HG02852 (cell line): ENCODE data around the gene AGXT2.

Experiments used
- ATAC-seq: cut with Tn5 transposase; IDR thresholded peaks from one replicate; pipeline ENCODE4 v1.9.1; 2021; ENCODE audit warnings: mild to moderate bottlenecking, moderate library complexity; ENCODE audit not compliant: unreplicated experiment

AGXT2 gene, protein sequence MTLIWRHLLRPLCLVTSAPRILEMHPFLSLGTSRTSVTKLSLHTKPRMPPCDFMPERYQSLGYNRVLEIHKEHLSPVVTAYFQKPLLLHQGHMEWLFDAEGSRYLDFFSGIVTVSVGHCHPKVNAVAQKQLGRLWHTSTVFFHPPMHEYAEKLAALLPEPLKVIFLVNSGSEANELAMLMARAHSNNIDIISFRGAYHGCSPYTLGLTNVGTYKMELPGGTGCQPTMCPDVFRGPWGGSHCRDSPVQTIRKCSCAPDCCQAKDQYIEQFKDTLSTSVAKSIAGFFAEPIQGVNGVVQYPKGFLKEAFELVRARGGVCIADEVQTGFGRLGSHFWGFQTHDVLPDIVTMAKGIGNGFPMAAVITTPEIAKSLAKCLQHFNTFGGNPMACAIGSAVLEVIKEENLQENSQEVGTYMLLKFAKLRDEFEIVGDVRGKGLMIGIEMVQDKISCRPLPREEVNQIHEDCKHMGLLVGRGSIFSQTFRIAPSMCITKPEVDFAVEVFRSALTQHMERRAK

DNA sequence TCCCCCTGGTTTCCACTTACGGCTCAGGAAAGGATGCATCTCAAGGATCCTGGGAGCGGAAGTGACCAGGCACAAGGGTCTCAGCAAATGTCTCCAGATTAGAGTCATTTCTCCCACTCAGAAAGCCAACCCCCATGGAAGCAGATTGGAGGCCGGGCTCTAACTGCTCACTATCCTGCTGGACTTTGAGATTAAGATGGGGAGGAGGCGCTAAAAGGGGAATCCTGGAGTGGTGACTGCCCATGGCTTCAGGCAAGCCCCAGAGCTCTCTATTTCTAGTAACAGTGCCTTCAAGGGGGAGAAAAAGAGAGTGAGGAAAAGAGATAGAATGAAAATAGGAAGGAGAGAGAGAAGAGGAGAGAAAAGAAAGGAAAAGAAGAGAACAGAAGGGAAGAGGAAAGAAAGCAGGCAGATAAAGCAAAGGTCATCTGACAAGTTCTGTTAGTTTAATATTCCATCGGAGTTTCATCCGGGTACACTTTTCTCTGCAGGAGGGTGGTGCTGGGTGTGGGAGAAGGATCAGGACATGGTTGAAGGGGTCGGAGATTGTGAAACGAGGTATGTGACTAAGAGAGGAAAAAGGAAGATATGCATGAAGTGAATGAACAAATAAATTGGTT lies at the start of gene AGXT2:
Gene AGXT2 (minus strand): TSS at position 165 of the 620 bp plus-strand sequence. CDS start 57 bp downstream, at position 108.
- no peak for ATAC-seq

DNA sequence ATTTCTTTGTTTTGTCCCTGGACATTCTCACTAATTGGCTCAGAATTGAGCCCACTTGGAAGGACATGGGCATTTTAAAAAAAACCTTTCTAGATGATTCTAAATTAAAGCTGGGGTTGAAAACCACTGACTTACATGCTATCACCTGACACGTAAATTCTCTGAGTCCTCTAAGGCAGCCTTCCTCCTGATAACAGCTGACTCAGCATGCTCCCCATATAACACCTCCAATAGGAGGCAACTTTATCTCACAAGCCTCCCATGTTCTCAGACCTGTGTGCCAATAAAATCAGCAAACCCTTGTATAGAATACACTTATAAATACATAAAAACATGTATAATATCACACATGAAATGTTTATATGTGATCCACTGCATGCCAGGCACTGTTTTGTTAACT lies 49.2 kb upstream of the AGXT2 start:
- no peak for ATAC-seq

DNA sequence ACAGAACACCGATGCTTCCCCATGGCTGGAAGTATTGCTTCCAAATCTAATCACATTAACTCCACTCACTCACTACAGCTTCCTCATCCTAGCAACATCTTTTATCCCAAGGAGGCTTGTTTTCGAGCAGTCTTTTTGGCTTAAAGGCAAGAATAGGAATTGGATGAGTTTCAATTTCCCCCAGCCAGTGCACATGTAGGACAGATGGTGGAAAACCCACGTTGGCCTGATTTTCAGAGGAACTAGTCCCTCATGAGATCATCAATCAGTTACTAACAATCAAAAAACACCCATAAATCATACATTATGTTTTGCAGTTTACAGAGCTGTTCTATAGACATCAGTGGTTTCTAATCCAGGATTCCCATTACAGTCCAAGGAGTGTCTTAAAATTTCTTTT lies 48.5 kb upstream of the AGXT2 start:
- ATAC-seq, result no peak

DNA sequence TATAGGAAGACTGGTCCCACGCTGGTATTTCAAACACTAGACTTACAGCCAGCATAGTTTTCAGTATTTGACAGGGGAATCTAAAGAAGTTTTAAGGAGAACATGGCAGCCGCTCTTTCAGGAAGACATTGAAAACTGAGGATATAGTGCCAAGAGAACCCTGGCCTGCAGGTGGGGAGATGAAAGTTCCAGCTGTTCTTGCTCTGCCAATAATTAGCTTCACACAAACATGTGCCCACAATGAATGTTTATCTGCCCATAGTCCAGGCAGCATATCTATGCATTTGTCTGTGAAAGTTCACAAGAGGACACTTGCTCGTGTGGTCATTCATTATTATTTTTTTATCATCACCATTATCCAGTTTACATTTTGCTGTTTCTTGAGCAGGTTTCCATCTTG lies 47.6 kb upstream of the AGXT2 start:
- ATAC-seq, result no peak

DNA sequence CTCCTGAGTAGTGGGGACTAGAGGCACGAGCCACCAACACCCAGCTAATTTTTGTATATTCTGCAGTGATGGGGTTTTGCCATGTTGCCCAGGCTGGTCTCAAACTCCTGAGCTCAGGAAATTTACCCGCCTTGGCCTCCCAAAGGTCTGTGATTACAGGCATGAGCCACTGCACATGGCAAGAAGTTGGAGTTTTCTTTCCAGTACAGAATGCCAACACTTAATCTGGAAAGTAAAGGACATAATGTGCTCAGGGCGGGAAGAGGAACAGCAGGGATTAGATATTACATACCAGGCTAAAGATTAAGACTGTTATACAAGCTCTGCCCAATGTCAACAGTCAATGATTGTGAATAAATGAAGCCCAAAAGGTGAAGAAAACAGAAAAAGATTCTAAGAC lies 47.2 kb upstream of the AGXT2 start:
- no peak for ATAC-seq

DNA sequence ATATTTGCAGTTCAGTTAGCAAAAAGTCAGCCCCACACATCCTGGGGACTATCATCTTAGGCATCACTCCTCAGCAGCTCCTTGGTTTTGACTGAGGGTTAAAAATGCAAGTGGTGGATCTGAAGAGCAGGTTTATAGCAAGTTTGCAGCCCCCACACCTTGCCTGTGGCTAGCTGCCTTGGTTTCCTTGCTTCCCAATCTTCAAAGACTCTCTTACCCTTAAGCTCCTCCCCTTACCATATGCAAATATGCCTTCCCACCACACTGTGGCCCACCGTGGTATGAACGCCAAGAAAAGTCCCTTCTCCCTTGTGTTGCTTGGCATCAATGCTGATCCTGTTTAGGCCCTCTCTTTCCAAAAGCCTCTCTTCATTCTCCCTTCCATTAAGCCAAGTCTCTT lies 45.0 kb upstream of the AGXT2 start:
- no peak for ATAC-seq

DNA sequence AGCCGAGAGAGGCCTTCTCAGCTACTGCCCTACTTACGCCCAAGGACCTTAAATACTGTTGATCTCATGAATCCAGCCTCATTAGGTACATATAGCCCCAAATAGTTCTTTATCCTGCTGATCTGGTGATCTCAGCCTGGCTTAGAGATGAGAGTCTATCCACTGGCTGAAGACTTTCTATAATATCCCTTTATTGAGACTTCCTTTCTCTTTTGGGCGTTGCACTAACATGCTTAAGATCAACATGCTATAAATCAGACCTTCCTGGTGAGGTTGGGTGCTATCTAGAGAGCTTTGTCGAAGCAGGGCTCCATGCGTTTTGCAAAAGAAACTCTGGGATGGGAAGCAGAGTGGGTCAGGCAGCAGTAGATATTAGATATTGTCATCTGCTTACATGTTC lies 44.0 kb upstream of the AGXT2 start:
- ATAC-seq, result no peak

DNA sequence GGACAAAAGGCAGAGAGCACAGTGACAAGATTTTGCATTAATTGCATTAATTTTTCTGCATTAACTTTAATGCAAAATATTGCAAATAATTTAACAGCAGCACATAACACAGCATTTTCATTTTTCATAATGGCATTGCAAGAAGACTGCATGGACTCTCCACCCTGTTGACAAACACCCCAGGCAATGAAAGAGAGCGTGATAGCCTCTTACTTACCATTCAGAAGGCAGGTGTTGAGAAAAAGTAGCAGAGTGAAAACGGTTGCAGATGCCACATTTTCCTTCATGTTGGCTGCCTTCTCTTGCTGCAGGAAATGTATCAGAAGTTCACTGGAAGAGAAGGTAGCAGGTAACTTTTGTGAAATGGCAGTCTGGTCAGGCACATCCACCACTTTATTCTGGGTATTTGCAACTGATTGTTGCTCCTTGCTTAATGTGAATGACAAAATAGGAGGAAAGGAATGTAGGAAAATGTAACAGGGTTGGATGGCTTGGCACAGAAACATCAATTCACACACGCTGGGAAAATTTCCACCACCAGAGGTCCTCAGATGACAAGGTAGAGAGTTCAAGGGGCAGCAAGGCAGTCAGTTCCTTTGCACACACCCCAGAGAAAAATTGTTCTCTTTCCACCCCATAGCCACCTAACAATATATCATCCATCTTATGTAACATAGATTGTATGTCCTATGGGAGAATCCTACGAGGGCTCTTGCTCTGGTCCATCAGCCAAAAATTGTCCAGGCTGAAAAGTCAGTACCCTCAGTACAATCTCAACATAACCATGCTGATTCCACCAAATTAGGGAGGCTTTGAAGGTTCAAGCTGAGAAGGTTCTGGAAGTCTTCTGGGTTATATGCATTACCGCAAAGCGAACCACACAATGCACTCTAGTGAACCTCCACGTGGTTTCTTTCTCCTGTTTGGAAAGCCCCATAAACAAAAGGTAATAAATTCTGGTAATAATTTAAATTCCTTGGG lies 41.9 kb upstream of the AGXT2 start:
- no peak for ATAC-seq

DNA sequence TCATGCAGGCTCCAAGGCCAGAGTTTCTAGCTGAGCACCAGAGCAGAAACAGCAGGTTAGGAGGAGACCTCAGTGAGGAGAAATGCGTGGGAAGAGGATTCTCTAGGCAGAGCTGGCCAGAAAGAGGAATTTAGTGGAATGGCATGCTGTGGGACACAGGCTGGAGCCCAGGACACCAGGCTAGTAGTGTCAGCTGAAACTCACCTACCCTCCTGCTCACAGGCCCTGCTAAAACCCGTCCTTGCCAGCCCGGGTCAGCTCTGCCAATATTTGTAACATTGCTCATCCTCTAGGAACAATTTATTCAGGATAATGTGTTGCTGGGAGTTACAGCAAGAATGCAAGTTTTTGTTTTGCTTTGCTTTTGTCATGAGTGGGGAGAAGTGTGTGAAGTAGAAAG lies 40.2 kb upstream of the AGXT2 start:
- no peak for ATAC-seq

DNA sequence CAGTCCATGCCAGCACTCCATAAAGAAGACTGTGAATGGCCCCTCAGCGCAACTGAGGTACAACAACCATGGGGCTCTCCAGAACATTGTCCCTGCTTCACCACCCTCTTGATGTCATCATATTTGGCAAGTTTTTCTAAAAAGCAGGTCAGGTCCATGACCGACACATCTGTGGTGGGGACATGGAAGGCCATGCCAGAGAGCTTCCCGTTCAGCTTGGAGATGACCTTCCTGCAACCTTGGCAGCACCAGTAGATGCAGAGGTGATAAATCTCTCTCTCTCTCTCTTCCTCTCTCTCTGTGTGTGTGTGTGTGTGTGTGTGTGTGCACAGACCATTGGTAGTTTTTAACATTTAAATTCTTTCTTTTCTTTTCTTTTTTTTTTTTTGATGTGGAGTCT lies 35.4 kb upstream of the AGXT2 start:
- no peak for ATAC-seq

DNA sequence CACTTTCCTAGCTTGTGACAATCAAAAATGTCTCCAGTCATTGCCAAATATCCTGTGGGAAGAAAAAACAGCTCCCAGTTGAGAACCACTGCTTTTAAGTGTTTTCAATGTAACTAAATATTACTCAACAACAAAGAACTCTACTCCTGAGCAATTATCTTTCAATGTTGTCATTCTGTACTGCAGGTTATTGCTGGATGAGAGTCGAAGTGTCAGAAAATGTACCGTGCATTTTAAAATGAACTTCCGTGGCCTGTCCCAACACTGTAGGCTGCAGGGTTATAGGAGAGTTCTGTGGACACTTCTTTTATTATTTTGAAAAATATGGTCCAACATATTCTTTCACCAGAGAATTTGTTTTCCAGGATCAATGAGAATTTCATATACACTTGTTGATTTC lies 34.8 kb upstream of the AGXT2 start:
- no peak for ATAC-seq

DNA sequence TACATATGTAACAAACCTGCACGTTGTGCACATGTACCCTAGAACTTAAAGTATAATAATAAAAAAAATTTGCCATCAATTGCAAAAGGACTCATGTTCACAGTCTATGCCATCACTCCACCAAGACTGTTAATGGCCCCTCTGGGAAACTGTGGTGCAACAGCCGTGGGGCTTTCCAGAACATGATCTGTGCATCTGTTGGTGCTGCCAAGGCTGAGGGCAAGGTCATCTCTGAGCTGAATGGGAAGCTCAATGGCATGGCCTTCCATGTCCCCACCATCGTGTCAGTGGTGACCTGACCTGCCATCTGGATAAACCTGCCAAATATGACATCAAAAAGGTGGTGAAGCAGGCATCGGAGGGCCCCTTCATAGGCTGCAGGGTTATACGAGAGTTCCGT lies 33.4 kb upstream of the AGXT2 start:
- ATAC-seq, result no peak

DNA sequence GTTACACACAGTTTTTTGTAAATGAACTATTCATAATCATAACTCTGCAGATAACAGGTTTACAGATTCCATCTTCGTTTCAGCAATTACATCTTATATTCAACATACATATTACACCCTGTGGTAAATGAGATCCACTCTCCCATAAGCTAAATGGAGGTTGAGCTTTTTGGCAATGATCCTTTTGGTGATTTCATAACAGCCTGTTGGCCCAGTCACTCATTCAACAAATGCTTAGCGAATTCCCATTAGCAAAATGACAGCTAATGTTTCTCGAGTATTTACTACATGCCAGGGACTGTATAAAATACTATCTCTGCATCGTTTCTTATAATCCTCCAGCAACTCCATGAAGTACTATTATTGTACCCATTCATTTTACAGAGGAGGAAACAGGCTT lies 25.4 kb upstream of the AGXT2 start:
- ATAC-seq, result no peak

DNA sequence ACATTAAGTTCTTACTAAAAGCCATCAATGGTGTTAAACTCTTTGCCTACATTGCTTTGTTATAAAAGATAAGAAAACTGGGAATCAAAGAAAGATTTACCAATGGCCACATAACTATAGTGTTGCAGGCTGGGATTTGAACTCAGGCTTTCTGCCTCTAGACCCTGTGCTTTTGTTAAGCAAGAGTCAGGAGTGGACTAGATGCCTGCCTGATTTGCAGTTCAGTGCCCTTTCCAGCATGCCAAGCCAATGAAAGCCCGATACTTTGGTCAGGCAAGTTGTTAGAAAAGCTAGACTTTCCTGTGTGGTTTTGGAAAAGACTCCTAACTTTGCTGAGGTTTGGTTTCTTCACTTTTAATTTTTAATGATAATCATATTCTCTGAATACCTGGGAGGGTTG lies 21.4 kb upstream of the AGXT2 start:
- no peak for ATAC-seq

DNA sequence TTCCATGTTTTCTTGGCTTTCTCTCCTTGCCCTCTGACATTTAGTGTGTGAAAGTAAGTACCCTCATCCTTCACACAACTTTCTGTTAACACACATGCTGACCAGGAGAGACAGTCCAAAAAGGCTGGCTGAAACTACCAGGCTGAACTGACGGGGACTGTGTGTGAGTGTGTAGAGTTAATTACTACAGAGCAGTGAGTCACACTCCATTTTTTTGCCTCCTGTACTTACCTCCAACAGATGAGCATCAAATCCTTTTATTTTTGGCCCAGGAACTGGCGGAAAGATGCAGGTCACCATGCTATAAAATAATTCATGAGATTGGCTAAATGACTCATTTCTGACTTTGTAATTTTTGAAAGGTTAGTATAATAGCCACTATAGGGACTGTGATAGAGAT lies 20.2 kb upstream of the AGXT2 start:
- ATAC-seq, result no peak

DNA sequence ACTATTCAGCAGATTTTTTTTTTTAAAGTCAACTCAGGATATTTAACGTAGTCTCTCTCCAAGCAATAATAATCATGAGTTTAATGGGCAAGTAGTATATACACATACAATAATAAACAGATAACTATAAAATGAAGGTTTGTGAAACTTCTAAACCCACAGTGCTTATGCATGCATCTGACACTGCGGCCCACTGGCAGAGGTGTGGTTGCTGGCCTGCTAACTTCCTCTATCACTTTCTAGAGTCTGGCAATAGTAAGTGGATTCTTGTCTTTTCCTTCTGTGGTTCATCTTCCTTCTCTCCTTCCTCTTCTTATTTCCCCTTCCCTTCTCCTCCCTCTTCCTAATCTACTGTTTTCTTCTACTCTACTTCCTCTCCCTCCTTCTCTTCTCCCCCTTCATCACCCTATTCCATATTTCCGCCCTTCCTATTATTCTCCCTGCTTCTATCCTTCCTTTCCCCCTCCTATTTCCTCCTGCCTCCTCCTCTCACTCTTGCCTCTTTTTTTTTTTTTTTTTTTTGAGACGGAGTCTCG lies 18.6 kb upstream of the AGXT2 start:
- no peak for ATAC-seq

DNA sequence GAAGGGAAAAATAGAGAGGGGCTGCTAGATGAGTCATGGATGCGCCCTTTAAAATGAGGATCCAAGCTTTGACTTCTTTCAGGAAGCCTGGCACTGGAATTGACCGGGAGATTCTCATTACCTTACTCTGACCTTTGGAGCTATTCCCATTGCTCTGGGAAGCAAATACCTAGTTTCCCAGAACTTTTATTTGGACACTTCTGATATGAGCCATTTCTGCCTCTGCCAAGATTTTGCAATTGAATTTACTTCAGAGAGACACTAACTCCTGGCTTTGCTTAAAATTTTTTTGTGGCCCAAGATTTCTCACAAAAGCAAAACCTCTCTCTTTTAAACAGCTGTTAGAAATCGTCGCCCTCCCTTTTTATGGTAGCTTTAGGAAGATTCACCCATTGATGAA lies 15.7 kb upstream of the AGXT2 start:
- no peak for ATAC-seq

DNA sequence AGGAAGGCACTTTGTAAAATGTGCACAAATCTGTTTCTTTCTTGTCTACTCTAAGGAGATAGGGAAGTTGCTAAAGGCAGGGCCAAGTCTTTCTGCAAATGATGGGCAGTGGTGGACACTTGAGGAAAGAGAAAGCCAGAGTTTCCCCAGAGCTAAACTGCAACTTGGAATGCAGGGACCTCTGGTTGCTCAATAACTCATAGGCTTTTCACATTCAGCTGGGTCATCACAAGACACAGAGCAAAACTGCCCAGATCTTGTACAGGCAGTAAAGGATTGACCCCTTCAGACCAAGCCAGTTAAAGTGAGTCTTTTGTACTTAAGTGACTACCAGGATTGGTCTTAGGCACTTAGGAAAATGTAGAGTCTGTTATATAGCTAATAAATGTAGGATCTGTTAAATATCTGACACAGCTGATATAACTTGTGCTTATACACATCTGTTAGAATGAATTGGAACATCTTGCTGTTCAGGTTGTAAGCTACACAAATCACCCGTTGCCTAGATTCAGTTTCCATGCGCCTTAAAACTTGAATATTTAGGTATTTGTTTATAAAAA lies 13.5 kb upstream of the AGXT2 start:
- no peak for ATAC-seq

DNA sequence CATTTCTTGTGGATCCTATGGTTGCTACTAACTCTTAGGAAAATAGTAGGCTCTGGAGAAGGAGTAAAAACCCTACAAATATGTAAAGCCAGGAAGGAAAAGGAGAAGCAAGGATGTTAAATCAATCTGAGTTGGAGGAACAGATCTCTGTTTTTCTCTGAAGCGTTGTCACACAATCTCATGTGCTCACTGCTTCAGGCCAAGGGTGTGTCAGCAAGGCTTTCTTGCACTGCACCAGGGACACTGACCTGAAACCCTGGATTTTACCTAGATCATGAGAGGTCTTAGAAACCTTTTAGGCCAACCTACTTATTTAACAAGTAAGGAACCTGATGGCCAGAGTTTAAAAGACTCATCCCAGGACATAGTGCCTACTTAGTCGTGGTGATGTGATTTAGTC lies 12.5 kb upstream of the AGXT2 start:
- no peak for ATAC-seq

DNA sequence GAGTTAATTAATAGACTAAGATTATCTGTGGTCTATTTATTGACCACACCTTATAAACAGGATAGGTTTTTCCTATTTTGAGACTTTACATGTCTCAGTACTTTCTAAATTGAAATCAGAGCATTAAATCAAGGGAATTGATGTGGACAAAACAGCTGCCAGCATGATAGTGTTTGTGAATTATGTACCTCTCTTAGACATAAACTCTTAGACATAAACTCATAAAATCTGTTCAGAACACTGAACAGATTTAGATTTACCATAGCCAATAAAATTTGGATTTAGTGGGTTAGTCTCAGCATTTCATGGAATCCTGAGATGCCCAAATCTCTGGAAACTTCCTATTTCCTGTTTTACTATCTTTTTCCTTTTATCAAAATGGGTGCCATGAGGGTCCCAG lies 11.5 kb upstream of the AGXT2 start:
- ATAC-seq, result no peak

DNA sequence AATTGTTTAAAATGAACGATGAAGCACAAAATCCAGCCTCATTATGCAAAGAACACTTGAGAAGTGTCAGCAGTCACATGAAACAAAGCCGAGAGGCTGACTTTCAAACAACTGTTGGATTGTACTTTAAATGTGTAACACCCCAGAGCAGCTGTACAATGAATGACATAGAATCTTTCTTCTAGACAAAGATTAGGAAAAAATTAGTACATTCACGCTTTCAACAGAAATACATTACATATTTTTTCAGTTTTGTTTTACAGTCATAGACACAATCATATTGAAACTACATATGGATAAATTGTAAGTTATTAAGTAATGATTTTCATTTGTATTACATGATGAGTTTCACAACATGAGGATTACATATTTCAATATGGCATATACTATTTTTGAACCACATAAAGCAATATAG lies 10.6 kb upstream of the AGXT2 start:
- peak; percentile 68 for ATAC-seq
